Endothelial cell of umbilical vein (primary cell): Measurements from ENCODE around the gene RPL36A.

Experiments
- CTCF ChIP-seq, 2 donors: IDR thresholded peaks; 1 replicate in 1 of 2; 2 replicates in 1 of 2; pipeline ENCODE4 v1.5.1; 2011; ENCODE audit warnings: low read length in 2 of 2, mild to moderate bottlenecking in 2 of 2, moderate library complexity in 2 of 2, control low read depth in 1 of 2, inconsistent platforms in 1 of 2, low read depth in 1 of 2; ENCODE audit not compliant: insufficient read depth in 1 of 2; ENCODE audit errors: extremely low read depth in 1 of 2
- EZH2 ChIP-seq: IDR thresholded peaks from 2 replicates; pipeline ENCODE4 v1.6.1; 2012; ENCODE audit warnings: borderline replicate concordance, low read depth, mild to moderate bottlenecking, moderate library complexity, low read length, inconsistent platforms; ENCODE audit not compliant: severe bottlenecking
- FOS ChIP-seq: IDR thresholded peaks from 2 replicates; pipeline ENCODE4 v1.6.1; 2011; ENCODE audit warnings: mild to moderate bottlenecking, low read length, moderate library complexity, borderline replicate concordance; ENCODE audit not compliant: insufficient read depth
- JUN ChIP-seq: IDR thresholded peaks from 2 replicates; pipeline ENCODE4 v1.6.1; 2011; ENCODE audit warnings: borderline replicate concordance, low read depth; ENCODE audit not compliant: insufficient read length, insufficient read depth
- POLR2A ChIP-seq: IDR thresholded peaks from 2 replicates; pipeline ENCODE4 v1.6.1; 2012; ENCODE audit warnings: low read depth, mild to moderate bottlenecking, control low read depth, low read length
- POLR2AphosphoS5 ChIP-seq: IDR thresholded peaks from 2 replicates; pipeline ENCODE4 v1.6.1; 2012; ENCODE audit warnings: low read depth, mild to moderate bottlenecking, control low read depth, low read length, moderate library complexity; ENCODE audit not compliant: insufficient read depth

DNA sequence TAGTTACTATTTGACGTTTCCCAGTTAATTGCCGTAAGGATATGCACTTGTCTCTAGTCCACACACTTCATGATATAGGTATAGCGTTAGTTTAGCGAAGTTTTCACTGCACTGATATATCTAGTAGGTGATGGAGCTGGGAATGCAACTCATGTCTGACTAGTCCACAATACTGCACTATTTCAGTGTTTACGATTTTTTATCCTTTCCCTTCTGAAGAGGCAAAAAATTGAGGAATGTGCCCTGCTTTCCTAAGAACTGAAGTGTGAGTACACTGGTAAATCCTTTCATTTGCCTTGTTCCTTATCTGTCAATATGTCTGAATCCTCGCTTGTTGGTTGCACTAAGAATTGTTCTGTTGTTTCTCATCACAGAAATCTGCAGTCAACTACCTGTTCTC lies 1.0 kb downstream of the RPL36A start:
- TF ChIP-seq CTCF (IDR thresholded peaks at IDR 0.05; ENCODE audit: extremely low read depth in 1 of 2, insufficient read depth in 1 of 2, low read depth in 1 of 2, low read length in 2 of 2) = no peak
- no peak for TF ChIP-seq EZH2
- no peak for TF ChIP-seq POLR2A
- TF ChIP-seq JUN = no peak
- TF ChIP-seq POLR2AphosphoS5 = no peak
- no peak for TF ChIP-seq FOS
